GM19193 (cell line): ENCODE measurements around the gene PPP1CB.

Experiments
- POLR2A ChIP-seq: IDR thresholded peaks from 4 replicates; pipeline ENCODE4 v1.6.1; 2011; ENCODE audit not compliant: insufficient read depth, insufficient read length; ENCODE audit errors: extremely low read depth

PPP1CB gene

DNA sequence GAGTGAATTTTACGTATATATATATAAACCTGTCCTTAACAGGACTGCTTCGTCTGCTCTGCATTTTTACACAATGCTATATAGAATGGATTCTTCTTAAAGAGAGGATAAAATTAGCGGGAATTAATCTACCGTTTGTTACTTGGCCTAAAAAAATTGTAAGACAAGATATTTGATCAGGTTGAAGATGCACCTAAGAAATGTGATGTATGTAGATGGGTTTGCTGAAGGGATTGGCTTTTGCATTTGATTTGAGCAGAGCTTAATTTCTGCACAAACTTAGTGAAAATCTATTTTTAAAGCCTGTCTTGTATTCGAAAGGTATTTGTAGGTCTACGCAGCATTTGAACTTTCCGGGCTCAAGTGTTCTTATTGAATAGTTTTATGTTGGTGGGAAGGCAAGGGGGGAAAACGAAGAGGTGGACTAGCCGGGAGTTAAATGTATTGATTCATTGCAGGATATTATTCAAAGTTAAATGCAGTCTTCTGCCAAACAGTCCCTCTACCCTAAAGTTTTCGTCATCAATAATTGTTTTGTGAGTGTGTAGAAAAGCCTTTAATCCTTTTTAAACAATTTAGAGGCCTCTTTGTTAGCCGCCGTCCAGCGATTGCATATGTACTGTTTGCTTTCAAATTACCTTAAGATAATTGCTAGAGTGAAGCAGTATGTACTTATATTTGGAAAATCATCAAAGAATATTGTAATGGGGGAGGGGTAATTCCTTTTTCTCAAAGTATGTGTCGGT is 1.2 kb downstream of the PPP1CB start:
- no peak for TF ChIP-seq POLR2A

DNA sequence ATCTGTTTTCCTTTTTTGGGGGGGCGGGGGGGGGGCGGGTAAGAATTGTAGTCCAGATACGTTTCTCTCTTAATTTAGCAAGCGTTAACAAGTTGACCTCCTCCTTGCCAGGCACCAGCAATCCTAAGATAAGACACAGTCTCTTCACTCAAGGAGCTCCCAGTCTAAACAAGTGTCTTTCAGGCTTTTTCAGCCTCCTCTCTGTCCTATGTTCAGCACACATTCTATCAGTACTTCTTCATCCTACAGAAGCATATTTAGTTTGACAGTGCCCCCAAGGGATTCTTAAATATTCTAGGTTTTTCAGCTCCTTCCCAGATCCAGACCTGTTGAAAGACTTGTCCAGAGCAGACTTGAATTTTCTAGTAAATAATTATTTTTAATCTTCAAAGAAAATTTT is 2.7 kb downstream of the PPP1CB start:
- TF ChIP-seq POLR2A: no peak

DNA sequence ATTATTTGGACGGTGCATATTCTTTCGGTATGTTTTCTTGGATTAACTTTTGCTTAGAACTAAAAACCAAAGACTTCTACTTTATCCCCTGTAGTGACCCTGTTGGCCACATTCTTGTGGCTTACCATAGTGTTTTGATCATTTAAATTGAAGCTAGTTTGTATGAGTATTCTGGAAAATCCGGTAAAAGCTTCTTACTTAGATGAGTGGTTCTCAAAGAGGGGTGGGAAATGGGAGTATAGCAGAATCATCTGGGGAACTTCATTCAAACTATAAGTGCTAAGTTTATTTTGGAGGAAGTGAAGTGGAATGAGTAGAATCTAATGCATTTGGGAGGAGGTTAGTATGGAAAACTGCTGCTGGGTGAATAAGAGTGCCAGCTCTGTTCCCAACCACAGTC is 3.8 kb downstream of the PPP1CB start:
- TF ChIP-seq POLR2A: no peak

DNA sequence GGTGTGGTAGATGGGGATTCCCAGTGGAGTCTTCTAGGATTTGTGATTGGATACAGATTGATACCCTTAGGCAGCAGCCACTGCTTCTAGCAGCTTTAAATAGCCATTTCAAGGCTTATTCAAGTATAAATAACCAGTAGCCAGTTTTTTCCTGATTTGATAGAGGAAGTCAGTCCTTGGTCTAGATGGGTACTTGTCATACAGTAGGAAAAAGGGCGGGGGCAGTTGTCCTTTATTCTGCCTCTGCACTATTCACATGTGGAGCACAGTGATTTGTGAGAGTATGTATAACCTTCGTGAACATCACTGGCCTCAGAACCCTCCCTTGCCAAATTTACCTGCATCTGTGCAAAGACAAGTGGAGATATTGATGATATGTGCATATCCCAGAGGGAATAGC is 6.8 kb downstream of the PPP1CB start:
- TF ChIP-seq POLR2A: no peak

DNA sequence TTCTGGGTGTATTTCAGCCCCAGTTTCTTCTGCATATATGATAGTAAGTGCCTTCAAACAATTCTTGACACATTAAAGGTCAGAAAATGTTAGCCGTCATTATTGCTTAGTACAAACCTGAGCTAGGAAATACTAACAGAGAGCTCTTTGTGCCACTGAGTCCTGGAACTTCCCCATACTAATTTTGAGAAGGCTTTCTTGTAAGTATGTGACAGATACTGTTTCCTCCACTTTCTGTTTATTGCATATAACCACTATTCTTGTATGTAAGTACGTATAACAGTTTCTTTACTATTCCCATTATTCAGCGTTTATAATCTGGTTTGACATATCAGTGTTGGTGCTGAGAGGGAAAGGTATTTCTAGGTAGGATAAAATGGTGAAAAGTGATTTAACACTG is 9.8 kb downstream of the PPP1CB start:
- TF ChIP-seq POLR2A: no peak

DNA sequence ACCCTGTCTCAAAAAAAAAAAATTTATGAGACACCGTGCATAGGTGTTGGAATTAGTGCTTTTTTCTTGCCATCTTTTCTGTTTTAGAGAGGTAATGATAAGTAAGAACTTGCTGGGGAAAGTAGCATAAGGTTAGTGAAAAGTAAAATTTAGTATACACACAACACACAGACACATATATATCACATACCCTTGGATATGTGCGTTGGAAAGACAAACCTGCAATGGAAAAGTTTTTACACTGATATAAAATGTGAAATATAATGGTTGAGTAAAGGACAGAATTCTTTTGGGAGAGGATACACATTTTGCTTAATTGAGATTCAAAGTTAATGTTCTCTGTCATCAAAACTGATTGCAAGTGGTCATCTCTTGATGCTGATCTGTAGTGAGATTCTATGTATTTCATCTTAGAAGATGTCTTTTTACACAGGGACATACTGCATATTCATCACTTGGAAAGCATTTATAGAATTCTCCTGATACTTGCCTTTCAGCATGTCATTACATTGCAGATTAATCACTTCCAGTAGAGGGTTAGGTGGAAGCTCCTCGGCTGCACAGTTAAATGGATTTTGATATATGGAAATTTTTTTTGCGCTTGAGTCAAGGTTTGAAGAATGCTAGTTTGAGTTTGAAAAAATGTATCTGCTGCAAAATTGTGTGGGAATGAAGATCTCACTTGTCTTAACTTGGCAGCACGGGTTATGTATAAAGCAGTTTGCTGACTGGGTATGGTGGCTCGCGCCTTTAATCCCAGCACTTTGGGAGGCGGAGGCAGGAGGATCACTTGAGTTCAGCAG is 13.5 kb downstream of the PPP1CB start:
- no peak for TF ChIP-seq POLR2A

DNA sequence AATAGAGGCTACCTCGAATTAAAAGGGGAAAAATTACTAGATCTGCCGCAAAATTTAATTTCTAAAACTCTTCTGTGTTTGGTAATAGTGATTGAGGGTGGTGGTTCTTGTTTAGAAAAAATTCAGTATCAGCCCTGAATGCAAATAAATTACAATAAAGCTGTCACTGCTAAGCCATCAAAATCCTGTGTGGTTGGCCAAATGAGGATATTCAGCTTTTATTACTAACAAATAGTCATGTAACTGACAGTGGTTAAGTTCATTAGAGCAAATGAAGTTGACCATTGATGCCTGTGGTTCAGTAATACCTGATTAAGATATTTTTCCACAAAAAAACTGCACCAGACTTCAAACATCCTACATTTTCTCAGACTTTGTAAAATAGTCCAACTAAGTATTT is 14.4 kb downstream of the PPP1CB start:
- TF ChIP-seq POLR2A: no peak

DNA sequence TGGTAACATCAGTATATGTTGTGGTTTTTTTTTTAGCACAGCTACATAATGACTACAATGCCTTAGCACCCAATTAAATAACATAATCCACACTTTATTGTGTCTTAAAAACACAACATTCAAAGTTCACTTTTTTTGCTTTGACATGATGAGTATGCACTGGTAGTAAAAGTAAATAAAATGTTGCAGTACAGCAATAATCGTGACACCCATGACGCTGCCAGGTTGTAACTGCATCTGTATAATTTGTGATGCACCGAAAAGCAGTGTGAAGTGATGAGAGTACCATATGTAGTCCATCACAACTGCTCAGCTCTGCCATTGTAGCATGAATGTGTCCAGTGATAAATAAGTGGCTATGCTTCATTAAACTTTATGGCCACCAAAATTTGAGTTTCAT is 15.7 kb downstream of the PPP1CB start:
- TF ChIP-seq POLR2A: no peak

DNA sequence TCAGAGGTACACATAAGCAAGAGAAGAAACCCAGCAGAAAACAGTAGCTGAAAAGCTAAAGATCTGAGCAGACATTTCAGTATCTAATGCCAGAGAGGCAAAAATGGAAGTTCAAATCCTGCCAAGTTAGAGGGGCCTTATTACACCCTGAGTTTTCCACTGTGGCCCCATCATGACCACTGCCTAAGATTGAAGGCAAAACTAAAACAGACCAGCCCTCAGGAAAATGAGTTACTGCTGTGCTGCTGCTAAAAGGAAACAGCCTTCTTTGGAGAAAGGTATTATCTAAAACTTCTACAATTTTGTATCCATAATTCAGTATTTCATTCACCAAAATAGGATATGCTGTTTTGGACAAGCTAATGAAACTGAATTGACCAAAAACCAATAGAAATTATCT is 16.8 kb downstream of the PPP1CB start:
- TF ChIP-seq POLR2A: no peak

DNA sequence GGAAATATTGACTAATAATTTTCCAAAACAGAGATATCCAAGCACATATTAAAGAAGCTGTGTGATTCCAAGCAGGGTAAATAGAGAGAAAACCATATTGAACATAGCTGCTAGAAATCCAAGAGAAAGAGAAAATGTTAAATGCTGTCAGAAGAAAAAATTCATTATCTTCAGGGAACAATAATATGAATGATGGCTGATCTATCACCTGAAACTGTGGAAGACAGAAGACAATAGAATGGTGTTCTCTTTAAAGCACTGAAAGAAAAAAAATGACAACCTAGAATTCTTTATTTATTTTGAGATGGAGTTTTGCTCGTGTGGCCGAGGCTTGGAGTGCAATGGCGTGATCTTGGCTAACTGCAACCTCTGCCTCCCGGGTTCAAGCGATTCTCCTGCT is 17.3 kb downstream of the PPP1CB start:
- TF ChIP-seq POLR2A: no peak

DNA sequence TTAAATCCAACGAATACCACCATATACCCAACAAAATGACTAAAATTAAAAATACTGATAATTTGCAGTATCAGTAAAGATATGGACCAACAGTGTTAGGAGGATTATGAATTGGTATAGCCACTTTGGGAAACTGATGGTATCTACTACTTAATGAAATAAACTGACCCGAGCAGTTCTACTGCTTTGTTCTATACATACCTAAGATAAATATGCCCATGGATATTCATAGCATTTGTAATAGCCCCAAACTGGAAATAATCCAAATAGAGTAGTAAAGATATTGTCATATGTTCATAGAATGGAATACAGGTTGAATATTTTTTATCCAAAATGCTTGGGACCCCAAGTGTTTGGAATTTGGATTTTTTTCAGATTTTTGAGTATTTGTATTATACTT is 20.7 kb downstream of the PPP1CB start:
- TF ChIP-seq POLR2A: no peak

DNA sequence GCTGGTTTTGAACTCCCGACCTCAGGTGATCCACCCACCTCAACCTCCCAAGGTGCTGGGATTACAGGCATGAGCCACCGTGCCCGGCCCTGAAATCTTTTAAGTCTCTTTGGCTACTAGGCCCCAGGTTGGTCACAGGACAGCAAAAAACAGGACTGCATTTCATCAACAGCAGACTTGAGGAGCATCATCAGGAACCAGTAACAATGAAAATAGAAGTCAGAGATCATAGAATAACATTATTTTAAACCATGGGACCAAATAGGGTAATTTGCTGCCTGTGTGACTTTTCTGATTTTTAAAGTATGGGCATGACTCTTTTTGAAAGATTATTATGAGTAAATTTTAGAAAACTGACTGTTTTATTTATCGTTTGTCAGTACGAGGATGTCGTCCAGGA is 24.8 kb downstream of the PPP1CB start:
- no peak for TF ChIP-seq POLR2A

DNA sequence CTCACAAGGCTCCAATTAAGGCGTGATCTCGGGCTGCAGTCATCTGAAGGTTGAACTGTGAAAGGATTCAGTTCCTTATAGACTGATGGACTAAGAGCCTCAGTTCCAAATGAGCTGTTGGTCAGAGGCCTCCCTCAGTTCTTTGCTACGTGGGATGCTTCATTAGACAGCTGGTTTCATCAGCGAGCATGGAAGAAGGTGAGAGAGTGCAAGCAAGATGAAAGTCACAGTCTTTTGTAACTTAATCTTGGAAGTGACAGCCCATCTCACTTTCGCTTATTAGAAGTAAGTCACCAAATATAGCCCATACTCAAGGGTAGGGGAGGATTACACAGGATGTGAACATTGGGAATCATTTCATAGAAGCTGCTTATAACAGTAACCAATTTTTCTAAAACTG is 26.8 kb downstream of the PPP1CB start:
- TF ChIP-seq POLR2A: no peak

DNA sequence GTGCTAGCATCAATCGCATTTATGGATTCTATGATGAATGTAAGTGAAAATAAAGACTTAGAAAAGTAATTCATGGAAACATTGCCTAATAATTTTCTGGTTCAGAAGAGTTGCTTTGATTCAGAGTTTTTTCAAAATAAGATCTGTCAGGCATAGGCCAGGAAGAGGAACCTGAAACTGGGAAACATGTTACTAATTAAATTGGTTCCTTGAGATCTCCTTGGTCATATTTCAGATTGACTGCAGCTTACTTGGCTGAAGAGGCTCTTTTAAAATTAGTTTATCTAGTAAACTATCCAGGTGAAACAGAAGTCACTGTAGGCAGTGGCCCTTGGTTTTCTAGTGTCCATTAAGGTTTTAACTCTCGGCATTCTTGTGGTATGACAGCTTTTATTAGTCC is 27.4 kb downstream of the PPP1CB start:
- TF ChIP-seq POLR2A: no peak

DNA sequence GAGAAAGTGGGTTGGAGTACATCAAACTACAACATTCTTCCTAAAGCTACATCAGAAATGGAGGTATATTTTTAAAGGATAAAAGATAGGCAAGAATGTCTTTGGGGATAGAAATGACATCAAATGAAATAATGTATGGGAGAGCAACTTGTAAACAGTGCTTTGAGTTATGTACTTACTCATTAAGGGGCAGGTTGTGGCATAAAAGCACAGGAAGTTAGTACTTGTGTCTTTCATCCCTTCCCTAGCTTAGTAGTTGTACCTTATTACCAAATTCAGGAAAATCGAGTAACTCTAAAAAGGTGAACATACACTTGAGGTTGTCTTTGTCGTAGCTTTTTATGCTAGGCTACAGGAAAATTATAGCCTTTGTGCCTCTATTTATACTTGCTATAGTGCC is 28.9 kb downstream of the PPP1CB start:
- TF ChIP-seq POLR2A: no peak

DNA sequence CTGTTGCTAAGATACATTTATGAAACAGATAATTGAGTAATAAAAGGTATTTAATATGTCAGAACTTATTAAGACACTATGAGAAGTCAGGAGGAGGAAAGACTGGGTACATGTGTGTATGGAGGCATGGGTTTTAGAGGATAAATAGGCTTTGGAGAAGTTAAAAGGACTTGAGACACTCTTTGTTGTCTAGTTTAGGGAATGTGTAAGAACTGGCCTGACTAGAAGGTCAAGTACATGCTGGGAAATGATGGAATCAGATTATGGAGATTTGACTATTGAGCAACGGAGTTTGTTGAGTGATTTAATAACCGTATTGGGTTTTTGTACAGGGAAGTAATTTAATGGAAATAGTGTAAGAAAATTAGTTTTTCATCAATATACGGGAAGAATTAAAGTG is 30.8 kb downstream of the PPP1CB start:
- no peak for TF ChIP-seq POLR2A
